OCI-M1 (cell line): ENCODE results near the gene LITAFD.
"Not testable (repeated sequence)": the region's sequence is repeated elsewhere in the genome, so short reads cannot be mapped to it uniquely, and the experiment has no call there.

ENCODE experiments used
- DNase-seq: peaks from one replicate; lab custom pipeline; 2025; lab: John Stamatoyannopoulos, UW

Gene LITAFD

GRCh38 chr16:8872967-8873865 lies 8.9 kb upstream of the LITAFD start:
- DNase-seq, result peak; percentile 23

- not testable (repeated sequence) for DNase-seq
Observed at GRCh38 chr16:8873866-8874195, 8.3 kb upstream of the LITAFD start.

GRCh38 chr16:8874388-8874787 lies 7.8 kb upstream of the LITAFD start:
- no peak for DNase-seq

- DNase-seq, result not testable (repeated sequence)
Observed at GRCh38 chr16:8875317-8875716, 6.8 kb upstream of the LITAFD start.

- DNase-seq, result no peak
Observed at GRCh38 chr16:8877894-8878522, 4.1 kb upstream of the LITAFD start.

GRCh38 chr16:8878523-8878911 lies 3.6 kb upstream of the LITAFD start:
- no peak for DNase-seq

GRCh38 chr16:8880839-8881510 lies 1.2 kb upstream of the LITAFD start:
- no peak for DNase-seq

GRCh38 chr16:8882725-8883377 lies 700 bp downstream of the LITAFD start:
- DNase-seq, result no peak

- DNase-seq, result no peak
Observed at GRCh38 chr16:8885674-8886592, 3.8 kb downstream of the LITAFD start.

GRCh38 chr16:8886593-8887430 lies 4.7 kb downstream of the LITAFD start:
- no peak for DNase-seq

GRCh38 chr16:8887431-8887765 lies 5.2 kb downstream of the LITAFD start:
- no peak for DNase-seq

- peak; percentile 20 for DNase-seq
Observed at GRCh38 chr16:8887952-8888560, 5.9 kb downstream of the LITAFD start.

- DNase-seq, result no peak
Observed at GRCh38 chr16:8888951-8889892, 7.1 kb downstream of the LITAFD start.

GRCh38 chr16:8889893-8890548 lies 7.9 kb downstream of the LITAFD start:
- DNase-seq, result no peak

- no peak for DNase-seq
Observed at GRCh38 chr16:8890549-8890921, 8.4 kb downstream of the LITAFD start.

- DNase-seq, result no peak
Observed at GRCh38 chr16:8892101-8892575, 10.0 kb downstream of the LITAFD start.

- no peak for DNase-seq
Observed at GRCh38 chr16:8893426-8893825, 11.3 kb downstream of the LITAFD start.

- no peak for DNase-seq
Observed at GRCh38 chr16:8893976-8894690, 12.0 kb downstream of the LITAFD start.
